ENCODE results near the gene SLC12A6. TPM values are rescaled to one million over a fixed set of nuclear protein-coding genes. Genes with fewer than 3 reads are reported as not detected.

Gene SLC12A6
- total and polyA plus RNA-seq, 2 of the 13 experiments (the other 11 are each of a cell fraction or from before 2014, with no cell fraction given): 15.2 to 30.1 TPM

DNA sequence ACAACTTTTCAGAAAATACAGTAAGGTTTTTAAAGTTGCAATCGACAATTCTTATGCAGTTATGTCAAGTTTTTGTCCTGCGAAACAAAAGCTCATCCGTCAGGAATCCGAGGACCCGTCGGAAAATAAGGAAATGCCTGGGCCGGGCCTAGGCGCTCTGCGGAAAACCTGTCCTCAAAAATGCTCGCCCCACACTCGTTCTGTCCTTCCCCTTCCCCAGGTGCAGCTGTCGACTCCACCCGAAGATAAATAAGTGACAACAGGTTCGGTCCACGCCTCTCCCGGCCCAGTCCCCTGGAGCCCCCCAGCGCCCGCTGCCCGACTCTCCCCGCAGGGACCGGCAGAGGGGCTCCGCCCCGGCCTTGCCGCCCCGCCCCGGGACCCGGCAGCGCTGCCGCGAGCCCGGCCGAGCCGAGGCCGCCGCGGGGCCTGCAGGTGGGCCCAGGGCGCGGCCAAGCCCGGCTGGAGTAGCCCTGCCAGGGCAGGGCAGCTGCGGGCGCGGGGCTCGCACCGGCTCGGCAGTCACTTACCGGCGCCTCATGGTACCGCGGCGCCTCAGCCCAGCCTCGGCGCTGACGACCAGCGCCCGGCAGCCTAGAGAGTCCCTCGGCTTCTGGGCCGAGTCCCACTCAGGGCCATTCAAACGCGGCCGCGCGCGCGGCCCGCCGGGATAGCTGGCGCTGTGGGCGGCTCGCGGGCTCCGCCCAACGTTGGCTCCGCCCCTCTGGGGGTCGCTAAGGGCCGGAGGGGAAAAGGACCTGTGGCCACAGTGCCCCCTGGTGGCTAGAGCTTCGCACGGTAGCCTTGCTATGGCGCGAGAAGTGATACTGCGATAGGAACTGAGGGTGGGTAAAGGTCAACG lies 127.9 kb downstream of the SLC12A6 start, which contains the start of gene KATNBL1 (continued):
- peak; percentile 66; the same call in 1 of the 2 replicates for TF ChIP-seq ZNF274 (CRISPR knock-in tag; IDR thresholded peaks at IDR 0.05)
- TF ChIP-seq, protein P1, sequence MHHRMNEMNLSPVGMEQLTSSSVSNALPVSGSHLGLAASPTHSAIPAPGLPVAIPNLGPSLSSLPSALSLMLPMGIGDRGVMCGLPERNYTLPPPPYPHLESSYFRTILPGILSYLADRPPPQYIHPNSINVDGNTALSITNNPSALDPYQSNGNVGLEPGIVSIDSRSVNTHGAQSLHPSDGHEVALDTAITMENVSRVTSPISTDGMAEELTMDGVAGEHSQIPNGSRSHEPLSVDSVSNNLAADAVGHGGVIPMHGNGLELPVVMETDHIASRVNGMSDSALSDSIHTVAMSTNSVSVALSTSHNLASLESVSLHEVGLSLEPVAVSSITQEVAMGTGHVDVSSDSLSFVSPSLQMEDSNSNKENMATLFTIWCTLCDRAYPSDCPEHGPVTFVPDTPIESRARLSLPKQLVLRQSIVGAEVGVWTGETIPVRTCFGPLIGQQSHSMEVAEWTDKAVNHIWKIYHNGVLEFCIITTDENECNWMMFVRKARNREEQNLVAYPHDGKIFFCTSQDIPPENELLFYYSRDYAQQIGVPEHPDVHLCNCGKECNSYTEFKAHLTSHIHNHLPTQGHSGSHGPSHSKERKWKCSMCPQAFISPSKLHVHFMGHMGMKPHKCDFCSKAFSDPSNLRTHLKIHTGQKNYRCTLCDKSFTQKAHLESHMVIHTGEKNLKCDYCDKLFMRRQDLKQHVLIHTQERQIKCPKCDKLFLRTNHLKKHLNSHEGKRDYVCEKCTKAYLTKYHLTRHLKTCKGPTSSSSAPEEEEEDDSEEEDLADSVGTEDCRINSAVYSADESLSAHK (CRISPR knock-in tag; IDR thresholded peaks at IDR 0.05; ENCODE audit: borderline replicate concordance): no peak
- TF ChIP-seq RXRB (CRISPR knock-in tag; IDR thresholded peaks at IDR 0.05; ENCODE audit: borderline replicate concordance): peak; percentile 76; the same call in 1 of the 2 replicates
- no peak for TF ChIP-seq SRSF1 (optimal IDR thresholded peaks at IDR 0.05; ENCODE audit: low read depth, low read length)
- TF ChIP-seq ZNF724P (CRISPR knock-in tag; IDR thresholded peaks at IDR 0.05; ENCODE audit: borderline replicate concordance): no peak
- TF ChIP-seq, protein P2, sequence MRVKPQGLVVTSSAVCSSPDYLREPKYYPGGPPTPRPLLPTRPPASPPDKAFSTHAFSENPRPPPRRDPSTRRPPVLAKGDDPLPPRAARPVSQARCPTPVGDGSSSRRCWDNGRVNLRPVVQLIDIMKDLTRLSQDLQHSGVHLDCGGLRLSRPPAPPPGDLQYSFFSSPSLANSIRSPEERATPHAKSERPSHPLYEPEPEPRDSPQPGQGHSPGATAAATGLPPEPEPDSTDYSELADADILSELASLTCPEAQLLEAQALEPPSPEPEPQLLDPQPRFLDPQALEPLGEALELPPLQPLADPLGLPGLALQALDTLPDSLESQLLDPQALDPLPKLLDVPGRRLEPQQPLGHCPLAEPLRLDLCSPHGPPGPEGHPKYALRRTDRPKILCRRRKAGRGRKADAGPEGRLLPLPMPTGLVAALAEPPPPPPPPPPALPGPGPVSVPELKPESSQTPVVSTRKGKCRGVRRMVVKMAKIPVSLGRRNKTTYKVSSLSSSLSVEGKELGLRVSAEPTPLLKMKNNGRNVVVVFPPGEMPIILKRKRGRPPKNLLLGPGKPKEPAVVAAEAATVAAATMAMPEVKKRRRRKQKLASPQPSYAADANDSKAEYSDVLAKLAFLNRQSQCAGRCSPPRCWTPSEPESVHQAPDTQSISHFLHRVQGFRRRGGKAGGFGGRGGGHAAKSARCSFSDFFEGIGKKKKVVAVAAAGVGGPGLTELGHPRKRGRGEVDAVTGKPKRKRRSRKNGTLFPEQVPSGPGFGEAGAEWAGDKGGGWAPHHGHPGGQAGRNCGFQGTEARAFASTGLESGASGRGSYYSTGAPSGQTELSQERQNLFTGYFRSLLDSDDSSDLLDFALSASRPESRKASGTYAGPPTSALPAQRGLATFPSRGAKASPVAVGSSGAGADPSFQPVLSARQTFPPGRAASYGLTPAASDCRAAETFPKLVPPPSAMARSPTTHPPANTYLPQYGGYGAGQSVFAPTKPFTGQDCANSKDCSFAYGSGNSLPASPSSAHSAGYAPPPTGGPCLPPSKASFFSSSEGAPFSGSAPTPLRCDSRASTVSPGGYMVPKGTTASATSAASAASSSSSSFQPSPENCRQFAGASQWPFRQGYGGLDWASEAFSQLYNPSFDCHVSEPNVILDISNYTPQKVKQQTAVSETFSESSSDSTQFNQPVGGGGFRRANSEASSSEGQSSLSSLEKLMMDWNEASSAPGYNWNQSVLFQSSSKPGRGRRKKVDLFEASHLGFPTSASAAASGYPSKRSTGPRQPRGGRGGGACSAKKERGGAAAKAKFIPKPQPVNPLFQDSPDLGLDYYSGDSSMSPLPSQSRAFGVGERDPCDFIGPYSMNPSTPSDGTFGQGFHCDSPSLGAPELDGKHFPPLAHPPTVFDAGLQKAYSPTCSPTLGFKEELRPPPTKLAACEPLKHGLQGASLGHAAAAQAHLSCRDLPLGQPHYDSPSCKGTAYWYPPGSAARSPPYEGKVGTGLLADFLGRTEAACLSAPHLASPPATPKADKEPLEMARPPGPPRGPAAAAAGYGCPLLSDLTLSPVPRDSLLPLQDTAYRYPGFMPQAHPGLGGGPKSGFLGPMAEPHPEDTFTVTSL (CRISPR knock-in tag; IDR thresholded peaks at IDR 0.05; ENCODE audit: borderline replicate concordance): no peak
- TF ChIP-seq SYNCRIP (IDR thresholded peaks at IDR 0.05; ENCODE audit: insufficient read depth, low read depth, low read length): no peak
- 0 out of 2 replicates have a peak, but pooled peaks have one; percentile 39 for TF ChIP-seq ZNF33B (CRISPR knock-in tag; IDR thresholded peaks at IDR 0.05)
- TF ChIP-seq, protein P3, sequence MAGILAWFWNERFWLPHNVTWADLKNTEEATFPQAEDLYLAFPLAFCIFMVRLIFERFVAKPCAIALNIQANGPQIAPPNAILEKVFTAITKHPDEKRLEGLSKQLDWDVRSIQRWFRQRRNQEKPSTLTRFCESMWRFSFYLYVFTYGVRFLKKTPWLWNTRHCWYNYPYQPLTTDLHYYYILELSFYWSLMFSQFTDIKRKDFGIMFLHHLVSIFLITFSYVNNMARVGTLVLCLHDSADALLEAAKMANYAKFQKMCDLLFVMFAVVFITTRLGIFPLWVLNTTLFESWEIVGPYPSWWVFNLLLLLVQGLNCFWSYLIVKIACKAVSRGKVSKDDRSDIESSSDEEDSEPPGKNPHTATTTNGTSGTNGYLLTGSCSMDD (CRISPR knock-in tag; IDR thresholded peaks at IDR 0.05): no peak
- TF ChIP-seq SUZ12 (IDR thresholded peaks at IDR 0.05; ENCODE audit: low read depth, low read length): no peak
- TF ChIP-seq SNAPC2 (CRISPR knock-in tag; IDR thresholded peaks at IDR 0.05): no peak
- TF ChIP-seq ZNF660 (CRISPR knock-in tag; IDR thresholded peaks at IDR 0.05; ENCODE audit: borderline replicate concordance, low read depth): no peak
- TF ChIP-seq SIN3B (IDR thresholded peaks at IDR 0.05; ENCODE audit: low read length): 0 out of 2 replicates have a peak, but pooled peaks have one; percentile 54
- TF ChIP-seq ZNF224 (CRISPR knock-in tag; IDR thresholded peaks at IDR 0.05): 0 out of 2 replicates have a peak, but pooled peaks have one; percentile 68
- TF ChIP-seq TBL1XR1 (IDR thresholded peaks at IDR 0.05; ENCODE audit: borderline replicate concordance, low read length, partially characterized antibody): peak; percentile 38
- TF ChIP-seq, protein P4, sequence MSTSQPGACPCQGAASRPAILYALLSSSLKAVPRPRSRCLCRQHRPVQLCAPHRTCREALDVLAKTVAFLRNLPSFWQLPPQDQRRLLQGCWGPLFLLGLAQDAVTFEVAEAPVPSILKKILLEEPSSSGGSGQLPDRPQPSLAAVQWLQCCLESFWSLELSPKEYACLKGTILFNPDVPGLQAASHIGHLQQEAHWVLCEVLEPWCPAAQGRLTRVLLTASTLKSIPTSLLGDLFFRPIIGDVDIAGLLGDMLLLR (CRISPR knock-in tag; IDR thresholded peaks at IDR 0.05): 0 out of 2 replicates have a peak, but pooled peaks have one; percentile 22
- TF ChIP-seq ZNF841 (CRISPR knock-in tag; IDR thresholded peaks at IDR 0.05; ENCODE audit: borderline replicate concordance): no peak
- peak; percentile 25; the same call in 1 of the 2 replicates for TF ChIP-seq ERF (CRISPR knock-in tag; IDR thresholded peaks at IDR 0.05)
- peak; percentile 24; the same call in 1 of the 2 replicates for TF ChIP-seq TSC22D2 (CRISPR knock-in tag; IDR thresholded peaks at IDR 0.05; ENCODE audit: borderline replicate concordance)

All from HepG2 (cell line).